Activated CD4-positive, alpha-beta T cell treated with anti-CD3 and anti-CD28 coated beads, Interleukin-2, amount 10 ng/mL, durations not matched to agents 7 days and 5 days (primary cell): ENCODE measurements around the gene TOP1. TPM values are rescaled to one million over a fixed set of nuclear protein-coding genes. Genes with fewer than 3 reads are reported as not detected.

Experiments
- CTCF ChIA-PET: fragments of 350-600 bp; sonication (Branson Sonifier 250); formaldehyde crosslinking; loops from one replicate; lab custom pipeline; 2021; ENCODE audit warnings: antibody characterized with exemption; lab: Charles Lee
- POLR2A ChIA-PET: fragments of 350-600 bp; sonication (Branson Sonifier 250); formaldehyde crosslinking; loops from one replicate; lab custom pipeline; 2021; ENCODE audit warnings: antibody characterized with exemption; lab: Charles Lee
- DNase-seq: peaks from one replicate; pipeline ENCODE4 v3.0.0-alpha.2; 2020
- H3K27ac Mint-ChIP-seq: one replicate; pipeline ENCODE4 v1.8.0; 2021; ENCODE audit warnings: mild to moderate bottlenecking, moderate library complexity, mixed read lengths
- H3K27me3 Mint-ChIP-seq: one replicate; pipeline ENCODE4 v1.8.0; 2021; ENCODE audit warnings: mixed read lengths
- H3K36me3 Mint-ChIP-seq: one replicate; pipeline ENCODE4 v1.8.0; 2021; ENCODE audit warnings: low read depth, mixed read lengths
- H3K4me1 Mint-ChIP-seq: one replicate; pipeline ENCODE4 v1.8.0; 2021; ENCODE audit warnings: mixed read lengths
- H3K4me3 Mint-ChIP-seq: one replicate; pipeline ENCODE4 v1.8.0; 2021; ENCODE audit warnings: mild to moderate bottlenecking, moderate library complexity, mixed read lengths
- H3K9me3 Mint-ChIP-seq: one replicate; pipeline ENCODE4 v1.8.0; 2021; ENCODE audit warnings: mixed read lengths
- total RNA-seq, 2 experiments: library from RNA; stranded (reverse); gene quantifications; one replicate each; pipeline ENCODE4 v1.2.3, GENCODE V29; 2021

The TOP1 gene
- 10 to 100 TPM; 66.7 to 76.9 TPM for total RNA-seq

DNA sequence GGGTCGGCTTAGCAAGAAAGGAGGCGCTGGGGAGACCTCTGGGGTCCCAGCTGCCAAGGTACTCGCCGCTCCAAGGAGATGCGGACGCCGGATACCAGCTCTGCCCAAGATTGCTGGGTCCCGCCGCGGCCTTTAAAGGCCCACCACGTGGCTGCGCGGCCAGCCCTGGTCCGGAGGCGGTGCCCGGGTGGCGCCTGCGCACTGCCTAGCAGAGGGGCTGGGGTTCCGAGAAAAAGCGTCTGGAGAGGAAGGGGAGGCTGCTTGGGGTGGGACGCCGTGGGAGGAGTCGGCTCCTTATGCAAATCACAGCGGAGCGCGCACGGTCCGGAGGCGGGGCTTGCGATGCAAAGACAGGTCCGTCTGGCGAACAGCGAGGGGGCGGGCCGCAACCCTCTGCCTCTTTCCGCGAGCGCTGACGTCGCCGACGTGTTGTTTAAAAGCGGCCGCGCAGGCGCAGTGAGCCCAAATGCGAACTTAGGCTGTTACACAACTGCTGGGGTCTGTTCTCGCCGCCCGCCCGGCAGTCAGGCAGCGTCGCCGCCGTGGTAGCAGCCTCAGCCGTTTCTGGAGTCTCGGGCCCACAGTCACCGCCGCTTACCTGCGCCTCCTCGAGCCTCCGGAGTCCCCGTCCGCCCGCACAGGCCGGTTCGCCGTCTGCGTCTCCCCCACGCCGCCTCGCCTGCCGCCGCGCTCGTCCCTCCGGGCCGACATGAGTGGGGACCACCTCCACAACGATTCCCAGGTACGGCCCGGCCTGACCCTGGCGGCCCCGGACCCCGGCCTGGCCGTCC, at the start of gene TOP1:
TOP1 (plus strand) TSS at position 464 of the 791 bp plus-strand sequence; CDS start at position 710, 246 bp downstream.
- H3K27me3 Mint-ChIP-seq: no peaks in the 10 kb centered on the region
- peak within 1 kb of the TSS; percentile 86 for H3K4me3 Mint-ChIP-seq
- H3K9me3 Mint-ChIP-seq: no peaks in the 10 kb centered on the region
- ChIA-PET POLR2A (no interaction called here), CTCF (interaction anchor here (1.0 kb wide), 1 partner anchor 53 kb away, joined by 3 read pairs; no protein-coding TSS in a partner anchor)
- peaks cover 38% of the 10 kb centered on the region for H3K36me3 Mint-ChIP-seq
- H3K27ac Mint-ChIP-seq: peak within 1 kb of the TSS; percentile 95
- peaks cover 49% of the 10 kb centered on the region for H3K4me1 Mint-ChIP-seq
- peak; percentile 100 for DNase-seq

DNA sequence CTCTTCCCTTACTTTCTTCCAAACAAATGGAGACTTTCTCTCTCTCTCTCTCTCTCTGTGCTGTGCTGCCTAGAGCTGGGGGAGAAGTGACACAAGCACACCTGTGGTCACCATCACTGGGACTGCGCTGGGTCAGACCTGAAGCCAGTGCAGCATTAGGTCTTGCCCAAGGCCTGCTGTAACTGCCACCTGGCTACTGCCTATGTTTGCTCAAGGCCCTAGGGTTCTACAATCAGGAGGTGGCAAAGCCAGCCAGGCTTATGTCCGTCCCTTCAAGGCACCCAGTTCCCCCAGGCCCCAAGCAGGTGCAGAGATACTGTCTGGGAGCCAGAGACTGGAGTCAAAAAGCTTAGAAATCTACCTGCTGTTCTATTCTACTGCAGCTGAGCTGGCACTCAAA, 49.4 kb upstream of the TOP1 start:
- no peak for DNase-seq
- H3K4me1 Mint-ChIP-seq: no peaks in the 10 kb centered on the region
- H3K27ac Mint-ChIP-seq: no peak overlapping the region
- H3K9me3 Mint-ChIP-seq: peaks cover 19% of the 10 kb centered on the region
- H3K27me3 Mint-ChIP-seq: peaks cover 45% of the 10 kb centered on the region
- CTCF ChIA-PET: interaction anchor here (1.3 to 3.9 kb wide), 4 partner anchors 10 to 155 kb away, joined by 3 to 23 read pairs (median 5); no protein-coding TSS in a partner anchor
- POLR2A ChIA-PET: no interaction called here
- H3K36me3 Mint-ChIP-seq: peaks cover 10% of the 10 kb centered on the region
- H3K4me3 Mint-ChIP-seq: no peak overlapping the region

DNA sequence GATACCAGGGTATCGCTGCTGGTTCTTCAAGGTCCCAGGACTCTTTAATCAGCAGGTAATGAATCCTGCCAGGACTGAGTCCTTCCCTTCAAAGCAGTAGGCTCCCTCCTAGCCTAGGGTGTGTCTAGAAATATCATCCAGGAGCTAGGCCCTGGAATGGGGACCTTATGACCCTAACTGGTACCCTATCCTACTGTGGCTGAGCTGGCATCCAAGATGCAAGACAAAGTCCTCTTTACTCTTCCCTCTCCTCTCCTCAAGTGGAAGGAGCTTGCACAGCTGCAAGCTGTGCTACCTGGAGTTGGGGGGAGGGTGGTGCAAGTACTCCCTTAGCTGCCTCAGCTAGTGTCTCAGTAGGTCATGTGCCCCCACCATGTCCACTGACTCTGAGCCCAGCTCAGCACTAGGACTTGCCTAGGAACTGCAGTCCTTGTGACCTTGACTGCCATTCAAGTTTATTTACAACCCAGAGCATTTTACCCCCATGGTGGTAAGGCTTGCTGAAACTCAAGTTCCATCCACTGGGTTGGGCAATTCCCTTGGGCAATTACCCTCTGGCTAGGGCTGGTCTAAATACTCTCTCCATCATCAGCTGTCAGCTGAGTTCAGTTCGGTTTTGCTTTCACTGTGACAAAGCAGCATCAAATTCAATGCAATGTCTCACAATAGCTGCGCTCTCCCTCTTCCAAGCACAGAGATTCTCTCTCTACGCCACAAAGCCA, 48.4 kb upstream of the TOP1 start:
- DNase-seq: no peak
- H3K4me1 Mint-ChIP-seq: no peaks in the 10 kb centered on the region
- peaks cover 35% of the 10 kb centered on the region for H3K27me3 Mint-ChIP-seq
- H3K4me3 Mint-ChIP-seq: no peak overlapping the region
- ChIA-PET CTCF (interaction anchor here (1.2 to 3.9 kb wide), 6 partner anchors 11 to 154 kb away, joined by 3 to 23 read pairs (median 5); no protein-coding TSS in a partner anchor), POLR2A (no interaction called here)
- H3K36me3 Mint-ChIP-seq: peaks cover 10% of the 10 kb centered on the region
- H3K27ac Mint-ChIP-seq: no peak overlapping the region
- H3K9me3 Mint-ChIP-seq: peaks cover 19% of the 10 kb centered on the region

GRCh38 chr20:40980828-40981310, 47.8 kb upstream of the TOP1 start:
- peaks cover 19% of the 10 kb centered on the region for H3K9me3 Mint-ChIP-seq
- no peaks in the 10 kb centered on the region for H3K4me1 Mint-ChIP-seq
- H3K4me3 Mint-ChIP-seq: no peak overlapping the region
- no peak for DNase-seq
- H3K36me3 Mint-ChIP-seq: peaks cover 10% of the 10 kb centered on the region
- POLR2A ChIA-PET: no interaction called here
- peaks cover 29% of the 10 kb centered on the region for H3K27me3 Mint-ChIP-seq
- H3K27ac Mint-ChIP-seq: no peak overlapping the region
- CTCF ChIA-PET: interaction anchor here (1.2 to 3.9 kb wide), 5 partner anchors 11 to 154 kb away, joined by 3 to 23 read pairs (median 5); no protein-coding TSS in a partner anchor

DNA sequence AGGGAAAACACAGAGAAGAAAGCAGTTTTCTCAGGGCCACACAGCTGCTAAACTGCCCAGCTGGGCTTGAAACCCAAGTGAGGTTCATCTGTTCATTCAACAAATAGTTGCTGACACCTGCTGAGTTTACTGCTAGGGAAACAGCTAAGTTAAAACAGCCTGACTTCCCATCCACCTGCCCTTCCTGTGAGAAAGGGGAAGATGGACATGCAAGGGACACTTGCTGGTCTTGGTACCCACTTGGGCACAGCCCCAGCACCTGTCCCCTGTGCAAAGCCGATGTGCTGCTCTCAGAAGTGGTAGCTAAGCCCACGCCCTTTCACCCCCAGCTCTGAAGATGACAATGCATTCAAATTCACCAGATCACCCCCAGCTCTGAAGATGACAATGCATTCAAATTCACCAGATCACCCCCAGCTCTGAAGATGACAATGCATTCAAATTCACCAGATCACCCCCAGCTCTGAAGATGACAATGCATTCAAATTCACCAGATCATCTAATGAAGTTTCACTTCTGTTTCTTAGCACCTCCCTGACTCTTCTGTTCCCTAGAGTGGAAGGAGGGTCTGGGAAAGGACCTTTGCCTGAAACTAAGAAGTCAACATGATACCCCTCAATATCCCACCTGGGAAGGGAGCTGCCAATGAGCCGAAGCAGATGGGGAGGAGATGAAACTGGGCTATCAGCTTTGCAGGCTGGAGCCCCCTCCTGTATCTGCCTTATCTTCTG, 46.0 kb upstream of the TOP1 start:
- H3K4me3 Mint-ChIP-seq: no peak overlapping the region
- peaks cover 15% of the 10 kb centered on the region for H3K4me1 Mint-ChIP-seq
- ChIA-PET POLR2A (no interaction called here), CTCF (interaction anchor here (0.7 to 1.8 kb wide), 7 partner anchors 11 to 328 kb away, joined by 3 to 7 read pairs (median 4); no protein-coding TSS in a partner anchor)
- H3K36me3 Mint-ChIP-seq: peaks cover 4% of the 10 kb centered on the region
- no peak for DNase-seq
- peaks cover 15% of the 10 kb centered on the region for H3K27me3 Mint-ChIP-seq
- H3K27ac Mint-ChIP-seq: no peak overlapping the region
- peaks cover 12% of the 10 kb centered on the region for H3K9me3 Mint-ChIP-seq

GRCh38 chr20:40983898-40984297, 44.7 kb upstream of the TOP1 start:
- ChIA-PET POLR2A (no interaction called here), CTCF (interaction anchor here (0.9 to 1.8 kb wide), 4 partner anchors 12 to 173 kb away, joined by 3 to 7 read pairs (median 4); no protein-coding TSS in a partner anchor)
- H3K4me1 Mint-ChIP-seq: peaks cover 16% of the 10 kb centered on the region
- no peaks in the 10 kb centered on the region for H3K36me3 Mint-ChIP-seq
- H3K9me3 Mint-ChIP-seq: no peaks in the 10 kb centered on the region
- no peak overlapping the region for H3K4me3 Mint-ChIP-seq
- no peak overlapping the region for H3K27ac Mint-ChIP-seq
- no peak for DNase-seq
- peaks cover 3% of the 10 kb centered on the region for H3K27me3 Mint-ChIP-seq

DNA sequence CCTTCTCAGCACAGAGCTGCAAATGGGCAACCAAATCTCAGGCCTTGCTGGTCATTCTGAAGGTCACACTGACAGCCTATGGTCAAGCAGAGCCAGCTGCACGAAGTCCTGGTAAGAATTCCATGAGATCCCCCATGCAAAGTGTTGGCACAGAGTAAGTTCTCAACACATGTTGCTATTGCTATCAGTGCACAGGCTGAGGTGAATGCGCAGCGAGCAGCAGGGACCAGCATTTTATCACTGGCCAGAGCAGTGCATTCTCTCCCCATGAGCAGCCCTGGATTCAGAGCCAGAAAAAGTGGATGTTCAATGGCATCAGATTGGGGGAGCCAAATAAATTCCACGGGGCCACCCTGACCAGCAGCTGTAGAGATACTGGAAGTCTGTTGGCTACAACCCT, 44.1 kb upstream of the TOP1 start:
- Mint-ChIP-seq H3K4me1 (peaks cover 16% of the 10 kb centered on the region), H3K27ac (no peak overlapping the region), H3K27me3 (peaks cover under 1% of the 10 kb centered on the region), H3K4me3 (no peak overlapping the region), H3K36me3 (no peaks in the 10 kb centered on the region), H3K9me3 (no peaks in the 10 kb centered on the region)
- CTCF ChIA-PET: interaction anchor here (0.9 to 1.8 kb wide), 6 partner anchors 11 to 172 kb away, joined by 3 to 7 read pairs (median 4); no protein-coding TSS in a partner anchor
- no peak for DNase-seq
- POLR2A ChIA-PET: no interaction called here

DNA sequence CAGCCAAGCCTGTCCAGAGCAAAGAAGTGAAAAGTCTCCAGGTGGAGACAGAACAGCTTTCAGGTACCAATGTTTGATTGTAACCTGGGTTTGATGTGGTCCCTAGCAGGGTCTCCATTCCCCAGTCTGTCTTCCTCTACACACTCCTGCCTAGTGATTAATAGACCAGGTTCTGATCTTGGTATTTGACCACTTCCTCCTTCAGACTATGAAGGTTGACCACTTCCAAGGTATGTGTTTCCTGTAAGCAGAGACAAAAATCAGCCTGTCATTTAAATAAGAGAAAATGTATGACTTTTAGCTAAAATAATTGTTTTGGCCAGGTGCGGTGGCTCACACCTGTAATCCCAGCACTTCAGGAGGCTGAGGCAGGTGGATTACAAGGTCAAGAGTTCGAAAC, 41.8 kb upstream of the TOP1 start:
- Mint-ChIP-seq H3K36me3 (no peaks in the 10 kb centered on the region), H3K27me3 (no peaks in the 10 kb centered on the region), H3K4me1 (peaks cover 33% of the 10 kb centered on the region), H3K27ac (peak overlapping the region; percentile 3), H3K9me3 (no peaks in the 10 kb centered on the region), H3K4me3 (no peak overlapping the region)
- DNase-seq: peak; percentile 20
- ChIA-PET CTCF (interaction anchor here (0.7 to 2.2 kb wide), 7 partner anchors 24 to 451 kb away, joined by 3 to 8 read pairs (median 3); no protein-coding TSS in a partner anchor), POLR2A (interaction anchor here (0.5 kb wide), 1 partner anchor 246 kb away, joined by 3 read pairs; no protein-coding TSS in a partner anchor)

GRCh38 chr20:40990542-40991120, 38.0 kb upstream of the TOP1 start:
- ChIA-PET POLR2A (interaction anchor here (0.6 to 1.4 kb wide), 4 partner anchors 55 to 105 kb away, joined by 3 to 4 read pairs (median 4); no protein-coding TSS in a partner anchor), CTCF (interaction anchor here (0.5 to 5.0 kb wide), 34 partner anchors 11 to 705 kb away, joined by 3 to 52 read pairs (median 3); partner anchors contain the start of gene PLCG1)
- peak; percentile 75 for DNase-seq
- Mint-ChIP-seq H3K9me3 (no peaks in the 10 kb centered on the region), H3K4me1 (peaks cover 37% of the 10 kb centered on the region), H3K27me3 (no peaks in the 10 kb centered on the region), H3K4me3 (no peak overlapping the region), H3K27ac (peak overlapping the region; percentile 80), H3K36me3 (no peaks in the 10 kb centered on the region)

GRCh38 chr20:40991181-40991889, 37.3 kb upstream of the TOP1 start:
- peak overlapping the region; percentile 80 for H3K27ac Mint-ChIP-seq
- no peaks in the 10 kb centered on the region for H3K27me3 Mint-ChIP-seq
- peaks cover 35% of the 10 kb centered on the region for H3K4me1 Mint-ChIP-seq
- H3K4me3 Mint-ChIP-seq: no peak overlapping the region
- peak; percentile 28 for DNase-seq
- ChIA-PET CTCF (interaction anchor here (0.6 to 5.0 kb wide), 37 partner anchors 10 to 704 kb away, joined by 3 to 52 read pairs (median 3); partner anchors contain the start of gene PLCG1), POLR2A (interaction anchor here (0.6 to 1.4 kb wide), 3 partner anchors 55 to 104 kb away, joined by 3 to 4 read pairs (median 4); no protein-coding TSS in a partner anchor)
- no peaks in the 10 kb centered on the region for H3K9me3 Mint-ChIP-seq
- no peaks in the 10 kb centered on the region for H3K36me3 Mint-ChIP-seq
